Measurements from ENCODE around the gene PCDH9.

DNA sequence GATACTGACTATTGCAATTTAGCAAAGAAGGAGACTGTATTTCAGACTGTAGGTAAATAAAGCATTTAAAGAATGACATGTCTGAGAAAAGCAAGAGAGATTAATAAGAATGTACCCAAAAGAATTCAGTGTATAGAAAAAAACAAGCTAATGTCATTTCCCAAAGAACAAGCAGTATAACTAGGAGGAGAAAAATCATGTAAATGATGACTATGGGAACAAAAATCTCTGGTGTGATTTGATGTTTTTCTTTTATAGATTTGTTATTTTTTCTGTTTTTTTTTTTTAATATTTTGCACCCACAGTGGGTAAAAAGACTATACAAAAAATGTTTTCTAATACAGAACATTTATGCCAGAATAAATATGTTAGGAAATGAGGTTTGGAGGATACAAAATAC lies 801.0 kb downstream of the PCDH9 start:
- no peak for TF ChIP-seq POLR2AphosphoS5 (IDR thresholded peaks at IDR 0.05; ENCODE audit: low read depth)
- TF ChIP-seq, protein P1, sequence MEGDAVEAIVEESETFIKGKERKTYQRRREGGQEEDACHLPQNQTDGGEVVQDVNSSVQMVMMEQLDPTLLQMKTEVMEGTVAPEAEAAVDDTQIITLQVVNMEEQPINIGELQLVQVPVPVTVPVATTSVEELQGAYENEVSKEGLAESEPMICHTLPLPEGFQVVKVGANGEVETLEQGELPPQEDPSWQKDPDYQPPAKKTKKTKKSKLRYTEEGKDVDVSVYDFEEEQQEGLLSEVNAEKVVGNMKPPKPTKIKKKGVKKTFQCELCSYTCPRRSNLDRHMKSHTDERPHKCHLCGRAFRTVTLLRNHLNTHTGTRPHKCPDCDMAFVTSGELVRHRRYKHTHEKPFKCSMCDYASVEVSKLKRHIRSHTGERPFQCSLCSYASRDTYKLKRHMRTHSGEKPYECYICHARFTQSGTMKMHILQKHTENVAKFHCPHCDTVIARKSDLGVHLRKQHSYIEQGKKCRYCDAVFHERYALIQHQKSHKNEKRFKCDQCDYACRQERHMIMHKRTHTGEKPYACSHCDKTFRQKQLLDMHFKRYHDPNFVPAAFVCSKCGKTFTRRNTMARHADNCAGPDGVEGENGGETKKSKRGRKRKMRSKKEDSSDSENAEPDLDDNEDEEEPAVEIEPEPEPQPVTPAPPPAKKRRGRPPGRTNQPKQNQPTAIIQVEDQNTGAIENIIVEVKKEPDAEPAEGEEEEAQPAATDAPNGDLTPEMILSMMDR (IDR thresholded peaks at IDR 0.05; ENCODE audit: insufficient read depth, low read length), result no peak
- TF ChIP-seq, protein P2, sequence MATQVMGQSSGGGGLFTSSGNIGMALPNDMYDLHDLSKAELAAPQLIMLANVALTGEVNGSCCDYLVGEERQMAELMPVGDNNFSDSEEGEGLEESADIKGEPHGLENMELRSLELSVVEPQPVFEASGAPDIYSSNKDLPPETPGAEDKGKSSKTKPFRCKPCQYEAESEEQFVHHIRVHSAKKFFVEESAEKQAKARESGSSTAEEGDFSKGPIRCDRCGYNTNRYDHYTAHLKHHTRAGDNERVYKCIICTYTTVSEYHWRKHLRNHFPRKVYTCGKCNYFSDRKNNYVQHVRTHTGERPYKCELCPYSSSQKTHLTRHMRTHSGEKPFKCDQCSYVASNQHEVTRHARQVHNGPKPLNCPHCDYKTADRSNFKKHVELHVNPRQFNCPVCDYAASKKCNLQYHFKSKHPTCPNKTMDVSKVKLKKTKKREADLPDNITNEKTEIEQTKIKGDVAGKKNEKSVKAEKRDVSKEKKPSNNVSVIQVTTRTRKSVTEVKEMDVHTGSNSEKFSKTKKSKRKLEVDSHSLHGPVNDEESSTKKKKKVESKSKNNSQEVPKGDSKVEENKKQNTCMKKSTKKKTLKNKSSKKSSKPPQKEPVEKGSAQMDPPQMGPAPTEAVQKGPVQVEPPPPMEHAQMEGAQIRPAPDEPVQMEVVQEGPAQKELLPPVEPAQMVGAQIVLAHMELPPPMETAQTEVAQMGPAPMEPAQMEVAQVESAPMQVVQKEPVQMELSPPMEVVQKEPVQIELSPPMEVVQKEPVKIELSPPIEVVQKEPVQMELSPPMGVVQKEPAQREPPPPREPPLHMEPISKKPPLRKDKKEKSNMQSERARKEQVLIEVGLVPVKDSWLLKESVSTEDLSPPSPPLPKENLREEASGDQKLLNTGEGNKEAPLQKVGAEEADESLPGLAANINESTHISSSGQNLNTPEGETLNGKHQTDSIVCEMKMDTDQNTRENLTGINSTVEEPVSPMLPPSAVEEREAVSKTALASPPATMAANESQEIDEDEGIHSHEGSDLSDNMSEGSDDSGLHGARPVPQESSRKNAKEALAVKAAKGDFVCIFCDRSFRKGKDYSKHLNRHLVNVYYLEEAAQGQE (IDR thresholded peaks at IDR 0.05; ENCODE audit: insufficient replicate concordance, low read depth), result no peak
- no peak for TF ChIP-seq SPI1 (IDR thresholded peaks at IDR 0.05; ENCODE audit: borderline replicate concordance, low read depth)
- no peak for TF ChIP-seq GABPA (IDR thresholded peaks at IDR 0.05; ENCODE audit: low read depth)
